ENCODE results near the gene MARCKS. TPM values are rescaled to one million over a fixed set of nuclear protein-coding genes. Genes with fewer than 3 reads are reported as not detected.
A peak's percentile ranks its signal among the peaks of the same experiment; 100 is the strongest.

MARCKS gene
- total RNA-seq, 2 donors from 2014 or later: 228 to 242 TPM

DNA sequence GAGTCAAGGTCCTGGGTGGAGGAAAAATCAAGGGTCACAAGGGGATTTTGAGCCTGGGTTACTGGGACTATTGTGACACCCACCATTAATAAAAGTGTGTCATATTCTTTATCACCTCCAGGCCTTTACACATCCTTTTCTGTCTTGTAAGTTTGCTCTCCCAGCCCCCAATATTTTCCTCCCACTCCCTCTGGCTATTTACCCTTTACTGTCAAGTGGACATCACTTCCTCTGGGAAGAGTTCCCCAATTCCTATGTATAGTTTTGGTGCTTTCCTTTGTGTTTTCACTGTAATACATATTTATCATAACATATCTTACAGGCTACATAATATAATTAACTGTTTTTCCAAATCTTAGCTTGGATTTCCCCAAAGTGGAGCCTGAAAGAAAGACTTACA is 36.3 kb downstream of the MARCKS start:
- no peaks in the 10 kb centered on the region for H3K36me3 ChIP-seq
- no peak overlapping the region for H3K27ac ChIP-seq
- H3K4me1 ChIP-seq: no peaks in the 10 kb centered on the region
- H3K27me3 ChIP-seq: no peaks in the 10 kb centered on the region
- TF ChIP-seq, protein P1, sequence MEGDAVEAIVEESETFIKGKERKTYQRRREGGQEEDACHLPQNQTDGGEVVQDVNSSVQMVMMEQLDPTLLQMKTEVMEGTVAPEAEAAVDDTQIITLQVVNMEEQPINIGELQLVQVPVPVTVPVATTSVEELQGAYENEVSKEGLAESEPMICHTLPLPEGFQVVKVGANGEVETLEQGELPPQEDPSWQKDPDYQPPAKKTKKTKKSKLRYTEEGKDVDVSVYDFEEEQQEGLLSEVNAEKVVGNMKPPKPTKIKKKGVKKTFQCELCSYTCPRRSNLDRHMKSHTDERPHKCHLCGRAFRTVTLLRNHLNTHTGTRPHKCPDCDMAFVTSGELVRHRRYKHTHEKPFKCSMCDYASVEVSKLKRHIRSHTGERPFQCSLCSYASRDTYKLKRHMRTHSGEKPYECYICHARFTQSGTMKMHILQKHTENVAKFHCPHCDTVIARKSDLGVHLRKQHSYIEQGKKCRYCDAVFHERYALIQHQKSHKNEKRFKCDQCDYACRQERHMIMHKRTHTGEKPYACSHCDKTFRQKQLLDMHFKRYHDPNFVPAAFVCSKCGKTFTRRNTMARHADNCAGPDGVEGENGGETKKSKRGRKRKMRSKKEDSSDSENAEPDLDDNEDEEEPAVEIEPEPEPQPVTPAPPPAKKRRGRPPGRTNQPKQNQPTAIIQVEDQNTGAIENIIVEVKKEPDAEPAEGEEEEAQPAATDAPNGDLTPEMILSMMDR (IDR thresholded peaks at IDR 0.05): no peak
- no peaks in the 10 kb centered on the region for H3K9me3 ChIP-seq
- no peak for DNase-seq
- no peak overlapping the region for H3K4me3 ChIP-seq
- H3K9ac ChIP-seq (ENCODE audit: low read depth in 2 of 2, low read length in 2 of 2): no peak overlapping the region
- intact Hi-C loops (cut with DNase I): no loop called here

DNA sequence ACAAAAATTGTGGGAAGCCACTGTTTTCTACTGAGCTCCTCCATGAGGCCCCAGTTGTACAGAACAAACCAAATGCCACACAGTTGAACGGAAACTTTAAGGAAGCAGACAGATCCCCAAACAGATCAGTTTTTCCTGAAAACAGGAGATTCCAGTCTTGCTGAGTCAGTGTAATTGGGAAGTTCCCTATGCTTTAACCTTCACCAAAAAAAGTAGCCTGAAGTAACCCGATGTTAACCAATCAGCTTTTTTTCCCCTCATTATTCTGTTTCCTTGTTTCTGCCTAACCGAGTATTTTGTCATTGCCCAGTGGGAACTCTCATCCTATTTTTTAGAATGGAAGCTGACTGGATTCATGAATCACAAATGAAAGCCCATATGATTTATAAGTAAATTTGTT is 36.7 kb downstream of the MARCKS start:
- intact Hi-C loops (cut with DNase I): no loop called here
- no peaks in the 10 kb centered on the region for H3K27me3 ChIP-seq
- H3K9ac ChIP-seq (ENCODE audit: low read depth in 2 of 2, low read length in 2 of 2): no peak overlapping the region
- H3K36me3 ChIP-seq: no peaks in the 10 kb centered on the region
- no peak overlapping the region for H3K27ac ChIP-seq
- H3K4me3 ChIP-seq: no peak overlapping the region
- DNase-seq: no peak
- H3K9me3 ChIP-seq: no peaks in the 10 kb centered on the region
- no peaks in the 10 kb centered on the region for H3K4me1 ChIP-seq
- TF ChIP-seq, protein P1 (IDR thresholded peaks at IDR 0.05): no peak

DNA sequence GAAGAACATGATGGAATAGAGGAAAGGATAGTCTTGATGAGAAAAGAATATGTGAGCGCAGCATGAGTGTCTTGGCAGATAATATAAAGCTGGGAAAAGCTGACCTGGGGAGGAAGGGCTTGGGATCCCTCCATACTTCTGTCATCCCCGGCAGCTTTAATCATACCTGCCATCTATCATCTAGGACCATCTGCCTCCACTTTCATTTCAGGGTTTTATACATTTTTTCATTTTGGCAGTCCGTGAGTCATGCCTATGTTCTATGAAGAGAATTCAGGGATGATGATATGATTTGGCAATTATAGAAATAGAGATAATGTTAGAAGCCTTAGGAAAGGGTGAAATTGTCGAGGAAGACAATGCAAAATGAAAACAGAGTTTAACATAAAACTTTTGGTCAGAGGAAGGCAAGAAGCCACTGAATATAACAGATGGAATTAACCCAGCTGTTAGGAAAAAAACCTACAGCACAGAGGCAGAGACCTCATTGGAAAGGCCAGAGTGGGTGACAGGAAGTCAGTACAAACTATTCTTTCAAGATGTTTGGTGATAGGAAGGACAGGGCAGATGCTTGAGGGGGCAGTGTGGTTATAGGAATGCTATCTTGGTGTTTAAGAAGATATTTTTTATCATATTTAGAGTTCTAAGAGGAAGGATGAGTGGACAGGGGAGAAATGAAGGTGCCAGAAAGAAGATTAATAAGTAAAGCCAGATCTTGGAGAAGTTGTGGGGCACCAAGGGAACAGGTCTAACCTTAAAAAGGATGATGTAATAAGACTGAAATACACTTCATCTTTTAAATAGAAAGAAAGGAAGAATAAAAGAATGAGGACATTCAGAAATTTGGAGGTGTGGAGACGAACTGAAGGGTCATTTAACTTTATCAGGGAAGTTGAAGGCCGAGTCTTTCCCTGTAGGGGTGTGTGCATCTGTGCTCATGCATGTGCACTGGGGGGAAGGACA is 37.8 kb downstream of the MARCKS start:
- no peaks in the 10 kb centered on the region for H3K9me3 ChIP-seq
- H3K9ac ChIP-seq (ENCODE audit: low read depth in 2 of 2, low read length in 2 of 2): no peak overlapping the region
- H3K4me3 ChIP-seq: no peak overlapping the region
- intact Hi-C loops (cut with DNase I): no loop called here
- H3K4me1 ChIP-seq: no peaks in the 10 kb centered on the region
- no peak overlapping the region for H3K27ac ChIP-seq
- H3K27me3 ChIP-seq: no peaks in the 10 kb centered on the region
- no peak for DNase-seq
- TF ChIP-seq, protein P1 (IDR thresholded peaks at IDR 0.05): no peak
- no peaks in the 10 kb centered on the region for H3K36me3 ChIP-seq

DNA sequence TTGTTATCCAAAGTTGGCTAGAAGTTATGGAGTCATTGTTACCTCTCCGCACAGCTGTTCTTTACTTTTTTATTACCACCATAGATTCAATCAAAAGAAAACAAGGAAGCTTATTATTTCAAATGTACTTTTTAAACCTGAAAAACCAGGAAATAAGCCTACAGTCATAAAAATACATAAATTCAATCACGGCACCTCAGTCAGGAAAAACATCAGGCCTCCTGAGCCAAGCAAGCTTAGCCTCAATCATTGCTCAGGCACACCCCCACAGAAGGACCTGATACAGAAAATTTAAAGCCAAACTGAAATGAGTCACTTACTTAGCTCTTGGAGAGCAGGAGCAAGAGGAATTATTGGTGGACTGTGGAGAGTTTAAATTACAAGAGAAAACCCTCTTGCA is 44.3 kb downstream of the MARCKS start:
- intact Hi-C loops (cut with DNase I): no loop called here
- no peak for DNase-seq
- peaks cover 6% of the 10 kb centered on the region for H3K4me1 ChIP-seq
- TF ChIP-seq, protein P1 (IDR thresholded peaks at IDR 0.05): no peak
- no peaks in the 10 kb centered on the region for H3K27me3 ChIP-seq
- H3K9me3 ChIP-seq: no peaks in the 10 kb centered on the region
- no peak overlapping the region for H3K4me3 ChIP-seq
- no peak overlapping the region for H3K9ac ChIP-seq (ENCODE audit: low read depth in 2 of 2, low read length in 2 of 2)
- H3K27ac ChIP-seq: no peak overlapping the region
- H3K36me3 ChIP-seq: no peaks in the 10 kb centered on the region

DNA sequence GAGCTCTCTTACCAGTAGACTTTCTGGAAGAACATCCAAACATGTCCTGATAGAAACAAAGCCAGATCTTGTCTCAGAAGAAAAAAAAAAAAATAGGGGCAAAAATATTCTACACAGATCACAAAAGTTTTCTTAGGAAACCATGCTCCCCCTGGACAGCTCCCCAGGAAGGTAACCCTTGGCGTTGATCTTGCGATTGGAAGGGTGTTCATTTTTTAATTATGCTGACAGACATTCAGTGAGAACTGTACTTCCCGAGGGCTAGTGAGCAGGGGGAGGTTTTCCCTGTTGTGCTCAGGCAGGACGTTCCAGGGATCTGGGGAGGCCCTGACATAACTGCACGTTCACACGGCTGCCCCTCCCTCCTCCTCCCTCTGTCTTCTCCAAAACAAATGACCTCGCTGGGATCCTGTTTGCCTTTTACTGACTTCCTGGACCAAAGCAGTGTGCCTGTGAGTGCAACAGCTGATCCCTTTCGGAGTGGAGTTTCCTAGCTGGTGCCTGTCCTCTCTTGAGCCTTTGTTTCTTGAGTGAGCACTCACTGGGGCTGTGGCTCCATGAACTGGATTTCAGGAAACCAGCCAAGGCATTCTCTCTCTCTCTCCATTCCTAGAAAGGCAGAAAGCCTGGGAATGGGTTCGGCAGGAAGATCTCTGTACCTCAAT is 46.7 kb downstream of the MARCKS start:
- intact Hi-C loops (cut with DNase I): no loop called here
- Histone ChIP-seq H3K36me3 (no peaks in the 10 kb centered on the region), H3K27ac (no peak overlapping the region), H3K9me3 (no peaks in the 10 kb centered on the region), H3K27me3 (no peaks in the 10 kb centered on the region), H3K4me3 (no peak overlapping the region), H3K9ac (ENCODE audit: low read depth in 2 of 2, low read length in 2 of 2) (no peak overlapping the region), H3K4me1 (peaks cover 6% of the 10 kb centered on the region)
- TF ChIP-seq, protein P1 (IDR thresholded peaks at IDR 0.05): no peak
- DNase-seq: peak; percentile 46

Data from colonic mucosa (tissue), 4 donors.